K562 (cell line): ENCODE data around the gene ASAH2. TPM values are rescaled to one million over a fixed set of nuclear protein-coding genes. Genes with fewer than 3 reads are reported as not detected.

Source experiments
- CREBBP ChIP-seq: IDR thresholded peaks from one replicate; pipeline ENCODE4 v1.6.1; 2012; ENCODE audit warnings: low read depth, mild to moderate bottlenecking, control low read depth, inconsistent platforms, low read length
- NCOR1 ChIP-seq: fragments of 450-650 bp; IDR thresholded peaks from 2 replicates; pipeline ENCODE4 v1.6.1; 2016; ENCODE audit warnings: mild to moderate bottlenecking, moderate library complexity
- ZNF717 ChIP-seq: fragments of 250-450 bp; sonication (Bioruptor Pico); IDR thresholded peaks from 2 replicates; pipeline ENCODE4 v1.5.0; 2021
- ZNF766 ChIP-seq: fragments of 200-800 bp; sonication (Bioruptor generic); conservative IDR thresholded peaks from 2 replicates; pipeline ENCODE4 v1.6.1; 2016; ENCODE audit warnings: missing genetic modification characterization, missing compliant biosample characterization
- polyA plus RNA-seq, 8 experiments: library from polyadenylated mRNA; depleted of rRNA in 4 of 8; stranded (reverse) in 5 of 8; unstranded in 3 of 8; fragments of >200 nt; fragmentation: Nextera tagmentation in 2 of 8; fragmentation: Illumina TruSeq in 1 of 8; extraction: Ambion mirVana in 2 of 8; extraction: Trizol in 1 of 8; gene quantifications; 2 replicates each; pipeline versions ENCODE4 v1.2.1 to v1.2.3, GENCODE V29; 2011 to 2014; ENCODE audit warnings: inconsistent platforms in 1 of 8, missing spikeins in 1 of 8
- total RNA-seq, 7 experiments: library from RNA; depleted of rRNA in 6 of 7; stranded (reverse); fragments of >200 nt in 6 of 7; fragmentation: Illumina TruSeq in 2 of 7; extraction: Trizol in 2 of 7; gene quantifications; 2 replicates each; pipeline versions ENCODE4 v1.2.1 to v1.2.3, GENCODE V29; 2011 to 2021; ENCODE audit warnings: low replicate concordance in 1 of 7
- TF ChIP-seq, protein P1 (sequence below): sonication (generic); formaldehyde crosslinking; IDR thresholded peaks from 2 replicates; pipeline ENCODE4 v1.8.0; 2022; ENCODE audit warnings: missing genetic modification reagents, mild to moderate bottlenecking, borderline replicate concordance
- TF ChIP-seq, protein P2 (sequence below), 2 experiments: fragments of 450-650 bp; IDR thresholded peaks; 2 replicates each; pipeline ENCODE4 v1.6.1; 2016
- TF ChIP-seq, protein P3 (sequence below), 2 experiments: fragments of 450-650 bp; formaldehyde crosslinking in 1 of 2; IDR thresholded peaks; 2 replicates each; pipeline versions ENCODE4 v1.4.0 to v1.6.1; 2014 to 2020; ENCODE audit warnings: mild to moderate bottlenecking in 2 of 2, borderline replicate concordance in 1 of 2, low read depth in 1 of 2
- TF ChIP-seq, protein P4 (sequence below): sonication (generic); formaldehyde crosslinking; IDR thresholded peaks from 2 replicates; pipeline ENCODE4 v1.8.0; 2023; ENCODE audit warnings: missing genetic modification reagents, mild to moderate bottlenecking, borderline replicate concordance

ASAH2 gene
- total and polyA plus RNA-seq, 9 of the 15 experiments (the other 6 are each of a cell fraction or from before 2014, with no cell fraction given) = 2.5 to 12.0 (median 8.5) TPM

DNA sequence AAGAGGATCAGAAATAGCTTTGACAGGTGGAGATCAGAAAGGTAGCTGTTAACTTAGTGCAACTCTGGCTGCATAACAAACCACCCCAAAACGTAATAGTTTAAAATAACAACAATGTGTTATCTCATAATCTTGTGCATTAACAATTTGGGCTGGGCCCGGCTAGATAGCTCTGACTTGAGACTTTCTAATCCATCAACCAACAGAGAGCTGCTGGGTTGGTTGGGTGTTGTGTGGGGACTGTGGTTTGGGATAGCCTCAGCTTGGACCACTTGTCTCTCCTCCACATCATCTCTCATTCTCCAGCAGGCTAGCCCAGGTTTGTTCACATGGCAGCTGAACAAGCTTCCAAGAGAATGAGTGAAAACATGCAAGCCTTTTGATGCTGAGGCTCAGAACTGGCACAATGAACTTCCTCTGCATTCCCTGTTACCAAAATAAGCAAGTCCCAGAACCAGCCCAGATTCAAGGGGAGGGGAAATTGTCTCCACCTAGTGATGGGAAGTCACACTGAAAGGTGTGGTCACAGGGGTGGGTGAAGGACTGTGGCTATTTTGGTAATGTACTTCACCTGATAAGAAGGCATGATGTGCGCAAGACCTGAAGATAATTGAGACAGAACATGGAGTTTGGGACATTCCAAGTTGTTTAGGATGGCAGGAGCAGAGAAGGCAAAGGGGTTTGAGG is 20.4 kb upstream of the ASAH2 start (continued):
- TF ChIP-seq, protein P1, sequence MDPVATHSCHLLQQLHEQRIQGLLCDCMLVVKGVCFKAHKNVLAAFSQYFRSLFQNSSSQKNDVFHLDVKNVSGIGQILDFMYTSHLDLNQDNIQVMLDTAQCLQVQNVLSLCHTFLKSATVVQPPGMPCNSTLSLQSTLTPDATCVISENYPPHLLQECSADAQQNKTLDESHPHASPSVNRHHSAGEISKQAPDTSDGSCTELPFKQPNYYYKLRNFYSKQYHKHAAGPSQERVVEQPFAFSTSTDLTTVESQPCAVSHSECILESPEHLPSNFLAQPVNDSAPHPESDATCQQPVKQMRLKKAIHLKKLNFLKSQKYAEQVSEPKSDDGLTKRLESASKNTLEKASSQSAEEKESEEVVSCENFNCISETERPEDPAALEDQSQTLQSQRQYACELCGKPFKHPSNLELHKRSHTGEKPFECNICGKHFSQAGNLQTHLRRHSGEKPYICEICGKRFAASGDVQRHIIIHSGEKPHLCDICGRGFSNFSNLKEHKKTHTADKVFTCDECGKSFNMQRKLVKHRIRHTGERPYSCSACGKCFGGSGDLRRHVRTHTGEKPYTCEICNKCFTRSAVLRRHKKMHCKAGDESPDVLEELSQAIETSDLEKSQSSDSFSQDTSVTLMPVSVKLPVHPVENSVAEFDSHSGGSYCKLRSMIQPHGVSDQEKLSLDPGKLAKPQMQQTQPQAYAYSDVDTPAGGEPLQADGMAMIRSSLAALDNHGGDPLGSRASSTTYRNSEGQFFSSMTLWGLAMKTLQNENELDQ (CRISPR knock-in tag) = no peak
- TF ChIP-seq CREBBP (no peak), ZNF766 (CRISPR knock-in tag) (no peak), NCOR1 (no peak), ZNF717 (no peak)
- TF ChIP-seq, protein P2, sequence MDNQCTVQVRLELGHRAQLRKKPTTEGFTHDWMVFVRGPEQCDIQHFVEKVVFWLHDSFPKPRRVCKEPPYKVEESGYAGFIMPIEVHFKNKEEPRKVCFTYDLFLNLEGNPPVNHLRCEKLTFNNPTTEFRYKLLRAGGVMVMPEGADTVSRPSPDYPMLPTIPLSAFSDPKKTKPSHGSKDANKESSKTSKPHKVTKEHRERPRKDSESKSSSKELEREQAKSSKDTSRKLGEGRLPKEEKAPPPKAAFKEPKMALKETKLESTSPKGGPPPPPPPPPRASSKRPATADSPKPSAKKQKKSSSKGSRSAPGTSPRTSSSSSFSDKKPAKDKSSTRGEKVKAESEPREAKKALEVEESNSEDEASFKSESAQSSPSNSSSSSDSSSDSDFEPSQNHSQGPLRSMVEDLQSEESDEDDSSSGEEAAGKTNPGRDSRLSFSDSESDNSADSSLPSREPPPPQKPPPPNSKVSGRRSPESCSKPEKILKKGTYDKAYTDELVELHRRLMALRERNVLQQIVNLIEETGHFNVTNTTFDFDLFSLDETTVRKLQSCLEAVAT (IDR thresholded peaks at IDR 0.05) = no peak
- TF ChIP-seq, protein P3, sequence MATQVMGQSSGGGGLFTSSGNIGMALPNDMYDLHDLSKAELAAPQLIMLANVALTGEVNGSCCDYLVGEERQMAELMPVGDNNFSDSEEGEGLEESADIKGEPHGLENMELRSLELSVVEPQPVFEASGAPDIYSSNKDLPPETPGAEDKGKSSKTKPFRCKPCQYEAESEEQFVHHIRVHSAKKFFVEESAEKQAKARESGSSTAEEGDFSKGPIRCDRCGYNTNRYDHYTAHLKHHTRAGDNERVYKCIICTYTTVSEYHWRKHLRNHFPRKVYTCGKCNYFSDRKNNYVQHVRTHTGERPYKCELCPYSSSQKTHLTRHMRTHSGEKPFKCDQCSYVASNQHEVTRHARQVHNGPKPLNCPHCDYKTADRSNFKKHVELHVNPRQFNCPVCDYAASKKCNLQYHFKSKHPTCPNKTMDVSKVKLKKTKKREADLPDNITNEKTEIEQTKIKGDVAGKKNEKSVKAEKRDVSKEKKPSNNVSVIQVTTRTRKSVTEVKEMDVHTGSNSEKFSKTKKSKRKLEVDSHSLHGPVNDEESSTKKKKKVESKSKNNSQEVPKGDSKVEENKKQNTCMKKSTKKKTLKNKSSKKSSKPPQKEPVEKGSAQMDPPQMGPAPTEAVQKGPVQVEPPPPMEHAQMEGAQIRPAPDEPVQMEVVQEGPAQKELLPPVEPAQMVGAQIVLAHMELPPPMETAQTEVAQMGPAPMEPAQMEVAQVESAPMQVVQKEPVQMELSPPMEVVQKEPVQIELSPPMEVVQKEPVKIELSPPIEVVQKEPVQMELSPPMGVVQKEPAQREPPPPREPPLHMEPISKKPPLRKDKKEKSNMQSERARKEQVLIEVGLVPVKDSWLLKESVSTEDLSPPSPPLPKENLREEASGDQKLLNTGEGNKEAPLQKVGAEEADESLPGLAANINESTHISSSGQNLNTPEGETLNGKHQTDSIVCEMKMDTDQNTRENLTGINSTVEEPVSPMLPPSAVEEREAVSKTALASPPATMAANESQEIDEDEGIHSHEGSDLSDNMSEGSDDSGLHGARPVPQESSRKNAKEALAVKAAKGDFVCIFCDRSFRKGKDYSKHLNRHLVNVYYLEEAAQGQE (IDR thresholded peaks at IDR 0.05; ENCODE audit: borderline replicate concordance) = peak; percentile 29; the same call in 1 of the 2 replicates
- TF ChIP-seq, protein P3 (CRISPR knock-in tag; IDR thresholded peaks at IDR 0.05; ENCODE audit: low read depth) = no peak
- TF ChIP-seq, protein P4, sequence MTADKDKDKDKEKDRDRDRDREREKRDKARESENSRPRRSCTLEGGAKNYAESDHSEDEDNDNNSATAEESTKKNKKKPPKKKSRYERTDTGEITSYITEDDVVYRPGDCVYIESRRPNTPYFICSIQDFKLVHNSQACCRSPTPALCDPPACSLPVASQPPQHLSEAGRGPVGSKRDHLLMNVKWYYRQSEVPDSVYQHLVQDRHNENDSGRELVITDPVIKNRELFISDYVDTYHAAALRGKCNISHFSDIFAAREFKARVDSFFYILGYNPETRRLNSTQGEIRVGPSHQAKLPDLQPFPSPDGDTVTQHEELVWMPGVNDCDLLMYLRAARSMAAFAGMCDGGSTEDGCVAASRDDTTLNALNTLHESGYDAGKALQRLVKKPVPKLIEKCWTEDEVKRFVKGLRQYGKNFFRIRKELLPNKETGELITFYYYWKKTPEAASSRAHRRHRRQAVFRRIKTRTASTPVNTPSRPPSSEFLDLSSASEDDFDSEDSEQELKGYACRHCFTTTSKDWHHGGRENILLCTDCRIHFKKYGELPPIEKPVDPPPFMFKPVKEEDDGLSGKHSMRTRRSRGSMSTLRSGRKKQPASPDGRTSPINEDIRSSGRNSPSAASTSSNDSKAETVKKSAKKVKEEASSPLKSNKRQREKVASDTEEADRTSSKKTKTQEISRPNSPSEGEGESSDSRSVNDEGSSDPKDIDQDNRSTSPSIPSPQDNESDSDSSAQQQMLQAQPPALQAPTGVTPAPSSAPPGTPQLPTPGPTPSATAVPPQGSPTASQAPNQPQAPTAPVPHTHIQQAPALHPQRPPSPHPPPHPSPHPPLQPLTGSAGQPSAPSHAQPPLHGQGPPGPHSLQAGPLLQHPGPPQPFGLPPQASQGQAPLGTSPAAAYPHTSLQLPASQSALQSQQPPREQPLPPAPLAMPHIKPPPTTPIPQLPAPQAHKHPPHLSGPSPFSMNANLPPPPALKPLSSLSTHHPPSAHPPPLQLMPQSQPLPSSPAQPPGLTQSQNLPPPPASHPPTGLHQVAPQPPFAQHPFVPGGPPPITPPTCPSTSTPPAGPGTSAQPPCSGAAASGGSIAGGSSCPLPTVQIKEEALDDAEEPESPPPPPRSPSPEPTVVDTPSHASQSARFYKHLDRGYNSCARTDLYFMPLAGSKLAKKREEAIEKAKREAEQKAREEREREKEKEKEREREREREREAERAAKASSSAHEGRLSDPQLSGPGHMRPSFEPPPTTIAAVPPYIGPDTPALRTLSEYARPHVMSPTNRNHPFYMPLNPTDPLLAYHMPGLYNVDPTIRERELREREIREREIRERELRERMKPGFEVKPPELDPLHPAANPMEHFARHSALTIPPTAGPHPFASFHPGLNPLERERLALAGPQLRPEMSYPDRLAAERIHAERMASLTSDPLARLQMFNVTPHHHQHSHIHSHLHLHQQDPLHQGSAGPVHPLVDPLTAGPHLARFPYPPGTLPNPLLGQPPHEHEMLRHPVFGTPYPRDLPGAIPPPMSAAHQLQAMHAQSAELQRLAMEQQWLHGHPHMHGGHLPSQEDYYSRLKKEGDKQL (CRISPR knock-in tag) = no peak
